Fibroblast of skin of right quadriceps (primary cell): ENCODE results near the gene NPBWR2.
A peak's percentile ranks its signal among the peaks of the same experiment; 100 is the strongest.

ENCODE experiments used
- DNase-seq: peaks from one replicate; pipeline ENCODE4 v3.0.0-alpha.2; 2013

NPBWR2 gene

DNA sequence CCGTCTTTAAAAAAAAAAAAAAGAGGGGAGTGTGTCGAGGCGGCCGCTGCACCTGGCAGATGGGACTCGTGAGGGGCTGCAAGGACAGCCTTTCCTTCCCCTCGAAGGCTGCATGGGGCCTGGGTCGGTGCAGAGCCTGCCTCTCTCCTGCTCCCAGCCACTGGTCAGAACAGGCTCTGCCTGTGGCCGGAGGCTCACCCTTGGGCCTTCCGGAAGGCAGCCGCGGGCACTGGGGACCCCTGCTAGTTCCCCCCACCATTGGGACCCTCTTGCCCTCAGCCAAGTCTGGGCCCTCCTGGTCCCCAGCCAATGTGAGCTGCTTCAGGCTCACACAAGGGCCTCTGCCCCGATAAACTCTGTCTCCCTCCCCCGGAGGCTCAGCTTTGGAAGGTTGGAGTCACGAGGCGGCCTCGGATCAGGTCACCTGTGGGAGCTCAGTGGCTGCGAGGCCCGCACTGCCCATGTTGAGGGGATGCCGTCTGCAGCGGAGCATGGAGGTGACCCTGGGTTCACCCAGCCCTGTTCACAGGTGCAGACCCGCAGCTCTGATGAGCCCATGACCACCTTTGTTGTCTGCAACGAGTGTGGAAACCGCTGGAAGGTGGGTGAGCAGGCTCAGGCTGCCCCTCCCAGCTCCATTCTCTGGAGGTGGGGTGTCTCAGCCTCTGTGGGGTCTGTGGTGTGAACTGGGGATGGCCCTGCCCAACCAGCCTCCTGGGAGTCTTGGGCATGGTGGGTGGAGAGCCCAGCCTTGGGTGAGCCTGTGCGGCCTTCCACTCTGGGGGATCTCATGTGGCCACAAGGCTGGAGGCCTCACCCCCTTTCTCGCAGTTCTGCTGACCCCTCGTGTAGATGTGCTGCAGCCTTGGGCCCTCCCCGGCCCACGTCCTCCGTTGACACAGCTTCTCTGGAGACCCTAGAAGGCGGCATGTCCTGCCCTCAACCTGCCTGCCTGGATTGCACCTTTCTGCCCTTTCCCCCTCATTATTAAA, 35.7 kb downstream of the NPBWR2 start:
- no peak for DNase-seq

DNA sequence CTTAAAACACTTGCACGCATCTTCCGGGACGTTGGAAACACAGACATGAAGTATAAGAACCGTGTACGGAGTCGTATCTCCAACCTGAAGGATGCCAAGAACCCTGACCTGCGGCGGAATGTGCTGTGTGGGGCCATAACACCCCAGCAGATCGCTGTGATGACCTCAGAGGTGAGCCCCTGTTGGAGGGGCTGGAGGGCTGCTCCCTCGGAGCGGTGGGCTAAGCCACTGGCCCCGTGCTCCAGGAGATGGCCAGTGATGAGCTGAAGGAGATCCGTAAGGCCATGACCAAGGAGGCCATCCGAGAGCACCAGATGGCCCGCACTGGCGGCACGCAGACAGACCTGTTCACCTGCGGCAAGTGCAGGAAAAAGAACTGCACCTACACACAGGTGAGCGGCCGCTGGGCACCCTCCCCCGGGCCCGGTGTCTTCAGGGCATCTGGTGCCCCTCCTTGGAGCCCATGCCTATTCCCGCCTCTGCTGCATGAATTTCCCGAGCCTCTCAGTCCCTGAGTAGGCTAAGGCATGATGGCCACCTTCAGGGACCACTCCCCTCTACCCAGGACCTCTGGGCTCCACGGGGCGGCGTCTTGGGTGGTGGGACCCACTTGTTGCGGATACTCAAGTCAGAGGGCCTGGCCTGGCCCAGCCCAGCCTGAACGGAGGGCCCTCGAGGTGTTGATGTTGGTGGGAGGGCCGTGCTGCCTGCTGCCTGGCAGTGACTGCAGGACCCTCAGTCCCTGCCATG, 36.9 kb downstream of the NPBWR2 start:
- DNase-seq = no peak

DNA sequence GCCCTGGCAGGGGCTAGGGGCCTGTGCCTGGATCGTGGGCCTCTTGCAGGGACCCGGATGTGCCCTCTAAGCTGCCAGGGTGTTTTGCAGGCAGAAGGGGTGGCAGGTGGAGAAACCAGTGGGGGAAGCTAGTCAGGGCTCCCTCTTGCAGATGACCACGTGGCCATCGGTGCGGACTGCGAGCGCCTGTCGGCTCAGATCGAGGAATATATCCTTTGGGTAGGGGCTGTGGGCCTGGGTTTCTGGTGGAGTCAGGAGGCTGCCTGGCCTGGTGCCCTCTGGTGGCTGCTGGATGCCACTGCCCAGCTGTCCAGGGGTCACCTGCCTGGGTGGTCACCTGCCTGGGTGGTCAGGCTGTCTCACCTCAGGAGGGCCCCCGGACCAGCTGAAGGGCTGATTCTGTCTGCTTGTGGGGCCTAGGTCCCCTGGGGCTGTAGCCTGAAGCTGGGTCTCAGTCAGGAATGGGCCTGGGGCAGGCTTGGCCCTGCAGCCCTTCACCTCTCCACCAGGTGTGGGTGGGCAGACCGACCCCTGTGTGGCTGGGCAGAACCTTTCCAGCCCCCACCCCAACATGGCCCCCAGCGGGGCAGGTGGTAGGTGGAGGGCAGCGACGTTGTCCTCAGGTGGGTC, 37.6 kb downstream of the NPBWR2 start:
- DNase-seq = no peak

DNA sequence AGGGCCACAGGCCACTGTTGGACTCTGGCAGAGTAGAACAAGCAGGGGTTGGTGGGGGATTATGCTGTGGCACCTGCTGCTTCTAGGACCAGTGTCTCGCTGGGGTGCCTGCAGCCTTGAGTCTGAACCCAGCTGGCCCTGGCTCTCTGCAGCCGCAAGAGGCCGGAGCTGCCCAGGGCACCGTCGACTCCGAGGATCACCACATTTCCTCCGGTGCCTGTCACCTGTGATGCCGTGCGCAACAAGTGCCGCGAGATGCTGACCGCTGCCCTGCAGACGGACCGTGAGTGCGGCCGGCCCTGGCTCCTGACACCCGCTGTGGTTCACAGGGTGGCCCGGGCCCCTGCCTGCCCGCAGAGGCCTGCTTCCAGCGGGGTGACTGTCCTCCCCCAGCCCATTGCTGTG, 38.2 kb downstream of the NPBWR2 start:
- no peak for DNase-seq

DNA sequence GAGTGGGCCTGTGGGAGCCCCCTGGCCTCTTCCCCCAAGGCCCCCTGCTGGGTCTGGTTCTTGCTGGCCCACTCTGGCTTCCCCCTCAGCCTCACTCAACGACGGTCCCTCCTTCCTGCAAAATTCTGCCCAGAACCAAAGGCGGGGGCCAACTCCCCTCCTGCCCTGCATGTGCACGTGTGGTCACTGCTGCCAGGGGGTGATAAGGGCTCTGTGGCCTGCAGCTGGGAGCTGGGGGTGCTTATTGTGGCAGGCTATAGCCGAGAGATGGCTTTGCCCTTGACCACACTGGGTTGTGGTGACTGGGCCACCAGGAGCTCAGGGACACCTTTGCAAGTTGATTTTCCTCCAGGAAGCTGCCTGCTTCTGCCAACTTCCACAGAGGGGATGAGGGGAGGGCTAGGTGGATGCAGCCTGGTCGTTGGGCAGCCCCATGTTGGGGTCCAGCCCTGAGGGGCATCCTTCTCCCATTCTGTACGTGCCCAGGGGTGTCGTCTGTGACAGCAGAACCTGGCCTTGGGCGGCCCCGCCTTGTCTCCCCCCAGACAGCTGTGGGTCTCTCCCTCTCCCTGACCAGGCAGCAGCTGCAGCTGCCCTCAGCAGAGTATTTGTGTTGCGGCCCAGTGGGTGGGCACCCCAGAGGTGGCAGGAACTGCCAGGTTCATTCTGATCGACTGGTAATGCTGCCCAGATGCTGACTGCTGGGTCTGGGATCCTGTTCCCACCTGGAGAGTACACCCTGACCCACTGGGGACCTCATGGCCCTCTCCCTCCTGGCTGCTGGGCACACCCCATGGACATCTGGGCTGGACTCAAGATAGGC, 38.8 kb downstream of the NPBWR2 start:
- no peak for DNase-seq

DNA sequence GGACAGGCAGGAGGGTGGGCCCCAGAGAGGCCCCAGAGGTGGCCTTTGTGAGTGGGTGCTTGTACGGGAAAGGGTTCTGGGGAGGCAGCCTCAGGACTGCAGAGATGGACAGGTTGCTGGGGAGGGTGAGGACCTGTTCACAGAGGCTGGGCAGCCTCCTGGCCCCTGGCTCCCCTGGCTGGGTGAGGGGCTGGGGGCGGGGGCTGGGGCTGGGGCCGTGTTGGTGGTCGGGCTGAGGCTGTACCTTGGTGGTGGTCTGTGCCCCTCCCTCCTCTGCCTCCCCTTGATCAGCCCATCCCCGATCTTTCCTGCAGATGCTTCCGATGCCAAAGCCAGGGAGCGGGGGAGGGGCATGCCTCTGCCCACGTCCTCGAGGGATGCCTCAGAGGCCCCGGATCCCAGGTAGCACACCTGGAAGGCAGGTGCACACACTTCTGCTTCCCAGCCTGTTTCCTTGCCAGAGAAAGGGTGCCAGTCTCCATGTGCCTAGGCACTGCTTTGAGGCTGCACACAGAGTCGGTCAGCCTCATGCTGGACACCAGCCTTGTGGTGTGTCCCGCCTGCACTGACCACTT, 39.5 kb downstream of the NPBWR2 start:
- DNase-seq = no peak

DNA sequence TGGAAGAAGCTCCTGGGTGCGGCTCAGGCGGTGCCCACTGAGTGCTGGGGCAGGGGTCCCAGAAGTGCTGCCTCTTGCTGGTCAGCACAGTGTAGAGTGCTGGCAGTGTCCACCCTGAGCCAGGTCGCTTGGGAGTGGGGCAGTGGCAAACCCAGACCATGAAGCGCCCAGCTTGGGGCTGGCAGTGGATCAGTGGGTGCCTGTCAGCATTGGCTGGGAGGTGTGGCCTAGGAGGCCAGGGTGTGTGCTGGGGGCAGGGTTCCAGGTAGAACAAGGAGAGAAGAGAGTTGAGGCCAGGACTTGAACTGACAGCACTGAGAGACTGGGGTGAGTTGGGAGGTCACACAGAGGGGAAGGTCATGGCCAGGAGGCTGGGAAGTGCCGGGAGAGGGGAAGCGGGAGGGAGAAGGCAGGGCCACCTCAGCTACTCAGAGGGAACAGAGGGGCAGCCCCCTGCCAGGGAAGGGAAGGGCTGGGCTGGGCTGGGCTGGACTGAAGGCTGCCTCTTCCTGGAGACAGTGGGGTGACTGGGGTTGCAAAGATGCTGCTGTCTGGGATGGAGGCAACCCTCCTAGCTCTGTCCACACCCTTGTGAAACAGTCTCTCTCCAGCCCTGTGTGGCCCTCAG, 40.2 kb downstream of the NPBWR2 start:
- no peak for DNase-seq

DNA sequence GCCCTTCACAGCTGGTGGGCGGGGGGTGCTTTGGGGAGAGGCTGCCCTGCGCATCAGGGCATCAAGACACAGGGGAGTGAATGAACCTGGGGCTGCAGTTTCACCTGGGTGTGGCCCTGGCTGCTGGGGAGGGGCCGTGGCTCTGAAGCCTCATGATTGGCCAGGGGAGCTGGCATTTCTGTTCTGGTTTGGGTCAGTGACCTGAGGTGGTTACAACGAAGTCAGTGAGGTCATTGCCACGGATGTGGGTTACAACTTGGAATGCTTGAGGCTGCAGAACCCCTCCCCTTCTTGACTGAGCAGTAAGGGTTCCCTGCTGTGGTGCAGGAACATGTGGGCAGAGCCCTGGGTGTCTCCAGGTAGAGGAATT, 41.4 kb downstream of the NPBWR2 start:
- peak; percentile 48 for DNase-seq

DNA sequence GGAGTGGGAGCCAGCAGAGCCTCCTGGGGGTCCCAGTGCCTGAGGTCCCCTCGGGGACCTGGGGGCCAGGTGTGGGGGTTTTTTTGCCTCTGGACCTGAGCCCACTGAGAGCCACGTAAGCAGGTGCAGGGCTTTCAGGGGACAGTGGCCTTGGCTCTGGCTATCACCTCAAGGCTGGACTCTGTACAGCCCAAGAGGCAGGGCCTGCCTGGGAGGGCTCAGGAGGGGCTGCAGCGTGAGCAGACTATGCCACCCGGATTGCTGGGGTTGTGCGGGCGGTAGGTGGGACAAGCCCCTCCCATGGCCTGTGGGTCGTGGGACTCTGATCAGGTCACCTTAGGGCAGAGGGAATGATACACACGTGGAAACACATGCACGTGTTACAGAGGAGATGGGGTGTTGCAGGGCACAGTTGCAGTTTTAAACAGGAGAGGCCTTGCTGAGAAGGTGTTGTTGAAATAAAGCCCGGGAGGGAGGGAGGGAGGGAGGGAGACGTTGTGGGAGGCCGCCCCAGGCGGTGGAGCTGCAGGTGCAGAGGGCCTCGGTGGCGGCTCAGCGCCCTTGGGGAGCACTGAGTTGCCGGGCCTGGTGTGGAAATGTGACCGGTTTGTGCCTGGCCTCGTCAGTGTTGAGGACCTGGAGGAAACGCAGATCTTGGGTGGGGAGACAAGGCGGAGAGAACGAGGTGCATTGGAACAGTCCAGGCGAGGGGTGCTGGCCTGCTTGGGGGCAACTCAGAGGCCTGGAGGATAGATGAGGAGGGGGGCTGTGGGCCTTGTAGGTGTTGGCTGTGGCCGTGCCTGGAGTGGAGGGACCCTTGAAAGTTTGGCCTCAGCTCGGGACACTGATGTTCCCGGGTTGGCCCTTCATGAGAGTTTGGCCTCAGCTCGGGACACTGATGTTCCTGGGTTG, 42.0 kb downstream of the NPBWR2 start:
- DNase-seq = no peak

DNA sequence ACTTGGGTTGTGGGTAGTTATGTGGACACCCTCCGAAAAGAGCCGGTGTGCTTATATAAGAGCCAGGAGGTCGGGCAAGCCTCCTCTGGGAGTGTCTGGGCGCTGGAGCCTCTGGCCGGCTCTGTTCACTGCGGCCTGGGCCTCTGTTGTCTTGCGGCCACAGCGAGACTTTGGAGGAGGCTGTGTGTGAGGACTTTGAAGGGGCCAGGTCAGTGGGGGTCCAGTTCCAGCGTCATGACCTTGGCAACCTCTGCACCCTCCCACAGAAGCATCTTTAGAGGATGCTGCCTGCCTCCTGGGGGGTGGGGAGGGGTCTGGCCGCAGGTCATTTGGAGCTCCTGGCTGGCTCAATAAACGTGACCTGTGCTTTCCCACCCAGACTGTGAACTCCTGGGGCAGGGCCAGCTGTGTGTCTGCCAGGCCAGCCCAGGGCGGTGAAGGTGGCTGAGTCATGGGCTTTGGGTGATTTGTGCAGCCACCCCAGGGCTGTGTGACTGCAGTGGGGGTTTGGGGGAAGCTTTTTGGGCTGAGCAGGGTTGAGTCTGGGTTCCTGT, 43.1 kb downstream of the NPBWR2 start:
- DNase-seq = no peak

DNA sequence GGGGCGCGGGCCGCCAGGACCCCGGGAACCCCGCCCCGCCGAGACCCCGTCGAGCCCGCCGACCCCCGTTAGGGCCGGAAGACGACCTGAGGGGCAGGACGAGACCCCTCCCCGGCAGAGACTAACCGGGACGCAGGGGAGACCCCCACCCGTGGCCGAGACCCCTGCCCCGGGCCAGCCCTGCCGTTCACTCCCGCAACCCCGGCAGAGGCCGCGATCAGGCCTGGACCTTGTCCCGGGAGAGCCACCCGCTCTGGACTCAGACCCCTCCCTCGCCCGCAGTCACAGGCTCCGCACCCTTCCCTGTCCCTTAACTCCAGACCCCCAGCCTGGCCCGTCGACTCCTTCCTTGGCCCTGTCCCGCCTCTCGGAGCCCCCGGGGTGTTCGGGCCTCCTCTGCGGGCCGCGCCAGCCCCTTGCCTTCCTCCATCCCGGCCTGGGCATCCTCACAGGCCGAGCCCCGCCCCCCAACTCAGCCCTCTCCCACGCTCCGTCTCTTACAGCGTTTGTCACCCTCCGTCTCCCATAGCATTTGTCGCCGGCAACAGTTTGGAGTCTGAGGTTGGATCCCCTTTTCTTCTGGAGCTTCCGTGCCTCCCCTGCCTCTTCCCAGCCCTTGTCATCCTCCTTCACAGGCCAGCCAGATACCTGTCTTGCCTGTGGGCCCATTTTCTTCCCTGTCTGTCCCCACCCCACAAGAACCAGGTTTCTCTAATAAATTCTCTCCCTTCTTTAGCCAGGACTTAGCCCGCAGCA, 43.8 kb downstream of the NPBWR2 start:
- DNase-seq = no peak

DNA sequence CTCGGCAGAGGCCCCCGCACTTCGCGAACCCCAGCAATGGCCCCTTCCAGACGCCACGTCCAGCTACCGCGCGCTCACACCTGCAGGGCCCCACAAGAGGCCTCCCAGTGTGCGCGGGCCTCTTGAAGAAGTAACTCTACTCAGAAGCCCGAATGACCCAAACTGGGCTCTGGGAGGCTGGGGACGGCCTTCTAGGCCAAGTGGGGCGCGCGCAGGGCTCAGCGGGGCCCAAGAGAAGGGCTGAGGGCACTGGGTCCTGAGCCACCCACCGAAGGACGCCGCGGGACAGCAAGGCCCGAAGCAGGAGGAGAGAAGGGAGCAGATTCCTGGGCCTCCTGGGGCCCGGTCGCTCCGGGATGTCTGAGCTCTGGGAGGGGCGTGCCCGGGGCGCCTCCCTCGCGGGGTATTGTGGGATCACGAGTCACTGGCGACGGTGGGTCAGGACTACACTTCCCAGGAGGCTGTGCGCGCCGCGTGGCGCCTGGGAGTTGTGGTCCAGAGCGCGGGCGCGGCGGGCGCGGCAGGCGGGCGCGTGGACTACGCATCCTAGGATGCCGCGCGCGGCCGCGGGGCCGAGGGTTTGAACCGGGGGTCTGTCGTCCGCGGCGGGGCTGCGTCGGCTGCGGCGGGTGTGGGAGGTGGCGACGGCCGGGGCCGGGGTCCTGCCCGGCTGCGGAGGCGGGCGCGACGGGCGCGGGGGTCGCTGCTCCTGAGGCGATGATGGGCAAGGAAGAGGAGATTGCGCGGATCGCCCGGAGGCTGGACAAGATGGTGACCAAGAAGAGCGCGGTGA, 44.6 kb downstream of the NPBWR2 start, which contains the start of gene TCEA2:
Gene TCEA2, plus strand, starts transcription at position 603 of the 793 bp plus-strand sequence. Its CDS starts 115 bp downstream, at position 718.
- peak; percentile 95 for DNase-seq

DNA sequence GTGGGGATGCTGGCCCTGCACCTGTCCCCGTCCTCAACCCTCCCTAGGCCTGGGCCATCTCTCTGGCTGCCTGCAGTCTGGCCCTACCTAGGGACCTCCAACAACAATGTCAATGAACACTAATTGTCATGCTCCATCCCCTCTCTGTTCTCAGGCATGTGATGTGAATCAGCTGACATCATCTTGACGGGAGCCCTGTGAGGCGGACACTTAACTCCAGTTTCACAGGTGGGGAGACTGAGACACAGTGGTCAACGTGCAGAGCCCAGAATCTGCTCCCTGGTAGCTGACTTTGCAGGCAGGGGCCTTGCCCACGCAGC, 45.1 kb downstream of the NPBWR2 start:
- no peak for DNase-seq

DNA sequence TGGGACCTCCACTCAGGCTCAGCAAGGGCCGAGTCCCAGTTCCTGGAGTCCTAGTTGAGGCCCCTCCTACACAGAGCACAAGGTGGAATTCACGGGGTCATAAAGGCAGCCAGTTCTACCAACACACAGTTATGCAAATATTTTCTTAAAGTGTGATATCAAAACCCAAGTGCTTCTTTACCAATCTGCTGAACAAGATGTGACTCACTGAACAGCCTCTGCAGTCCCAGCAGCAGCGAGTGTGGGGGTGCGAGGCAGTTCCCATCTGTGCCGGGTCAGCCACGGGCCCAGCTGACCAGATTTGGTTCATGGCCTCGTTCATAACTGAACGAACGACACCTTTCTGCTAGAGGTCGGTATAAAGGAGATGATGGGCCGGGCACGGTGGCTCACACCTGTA, 48.8 kb downstream of the NPBWR2 start:
- no peak for DNase-seq

DNA sequence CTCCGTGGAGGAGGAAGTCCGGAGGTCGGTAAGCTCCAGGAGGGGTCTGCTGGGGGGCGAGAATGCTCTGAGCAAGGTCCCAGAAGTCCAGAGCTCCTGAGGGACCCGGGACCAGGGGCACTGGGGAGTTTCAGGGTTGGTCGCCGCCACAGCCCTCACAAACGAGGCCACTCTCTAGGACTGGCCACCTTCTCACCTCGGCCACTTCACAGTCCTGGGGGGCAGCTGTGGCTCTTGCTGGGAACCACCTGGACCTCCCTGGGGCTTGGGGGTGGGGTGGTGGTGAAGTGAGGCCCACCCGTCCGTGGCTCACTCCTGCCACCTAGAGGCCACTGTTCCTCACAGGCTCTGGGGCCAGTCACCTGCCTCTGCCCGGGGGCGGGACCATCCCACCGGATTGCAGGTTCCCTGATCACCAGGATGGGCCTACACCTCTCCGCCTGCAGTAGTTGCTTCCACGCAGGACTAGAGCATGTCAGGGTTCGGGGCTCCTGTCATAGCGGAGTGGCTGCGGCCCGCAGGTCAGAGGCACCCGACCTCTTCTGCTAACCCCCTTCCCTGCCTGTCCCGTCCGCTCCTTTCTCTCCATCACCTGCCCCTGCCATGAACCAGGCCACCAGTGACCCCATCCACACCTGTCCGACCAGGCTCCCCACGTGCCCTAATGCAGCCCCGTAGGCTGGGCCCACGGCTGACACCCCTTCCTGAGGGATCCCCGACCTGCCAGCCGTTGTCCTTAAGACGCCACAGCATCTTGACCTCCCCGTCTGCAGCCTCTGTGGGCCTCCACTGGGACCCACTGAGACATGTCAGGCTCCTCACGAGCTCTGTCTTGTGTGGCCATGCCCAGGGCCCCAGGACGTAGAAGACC, 49.5 kb downstream of the NPBWR2 start:
- DNase-seq = peak; percentile 54

DNA sequence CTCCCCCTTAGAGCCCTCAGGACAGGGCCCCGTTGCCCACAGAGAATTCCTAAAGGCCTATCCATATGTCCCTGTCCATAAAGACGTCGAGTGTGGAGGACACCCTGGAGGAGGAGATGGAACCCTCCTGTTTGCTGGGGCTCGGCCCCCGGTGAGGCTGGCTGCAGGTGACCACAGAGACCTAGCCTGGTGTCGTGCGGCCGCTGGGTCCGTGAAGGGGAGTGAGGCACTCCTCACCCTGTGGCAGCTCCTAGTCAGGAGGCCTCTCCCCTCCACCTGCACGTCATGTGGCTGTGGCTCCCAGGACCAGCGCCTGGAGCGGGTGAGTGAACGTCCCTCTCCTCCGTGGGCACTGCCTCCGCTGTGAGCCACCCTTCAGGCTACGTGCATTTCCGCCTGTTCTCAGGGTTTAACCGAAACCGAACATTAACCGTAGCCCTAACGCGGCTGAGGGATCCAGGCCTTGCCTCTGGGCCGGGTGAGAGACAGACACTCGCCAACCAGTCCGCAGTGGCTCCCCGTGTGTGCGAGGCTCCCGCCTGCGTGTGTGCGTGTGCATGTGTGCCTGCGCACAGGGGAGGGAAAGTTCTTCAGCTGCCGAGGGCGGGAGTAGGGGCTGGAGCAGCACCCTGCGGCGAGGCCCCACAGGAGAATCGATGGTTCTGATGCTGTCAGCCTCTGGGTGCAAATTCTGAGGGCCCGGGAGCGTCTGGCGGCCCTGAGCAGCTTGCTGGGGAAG, 50.3 kb downstream of the NPBWR2 start:
- no peak for DNase-seq

DNA sequence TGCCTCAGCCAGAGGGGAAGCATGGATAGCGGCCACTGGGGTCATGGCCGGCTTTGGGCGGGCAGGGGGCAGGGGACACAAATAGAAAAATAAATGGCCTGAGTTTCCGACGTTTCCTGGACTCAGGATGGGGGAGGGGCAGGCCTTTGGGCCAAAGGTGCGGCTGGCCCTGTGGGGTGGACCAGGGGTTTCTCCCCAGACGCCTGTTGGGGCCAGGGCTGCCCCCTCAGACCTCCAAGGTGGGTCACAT, 50.8 kb downstream of the NPBWR2 start:
- no peak for DNase-seq
